Measurements from ENCODE around the gene DOK7.
A peak's percentile ranks its signal among the peaks of the same experiment; 100 is the strongest.

The DOK7 gene

GRCh38 chr4:3476936-3477749 lies 14.0 kb downstream of the DOK7 start:
- DNase-seq: no peak

- DNase-seq: no peak
Observed at GRCh38 chr4:3477750-3478430, 14.8 kb downstream of the DOK7 start.

- DNase-seq: no peak
Observed at GRCh38 chr4:3478446-3479357, 15.6 kb downstream of the DOK7 start.

GRCh38 chr4:3479358-3480101 lies 16.4 kb downstream of the DOK7 start:
- no peak for DNase-seq

GRCh38 chr4:3480528-3481112 lies 17.5 kb downstream of the DOK7 start:
- DNase-seq: peak; percentile 42

GRCh38 chr4:3481113-3481531 lies 18.0 kb downstream of the DOK7 start:
- no peak for DNase-seq

GRCh38 chr4:3481783-3482393 lies 18.8 kb downstream of the DOK7 start:
- no peak for DNase-seq

- DNase-seq: no peak
Observed at GRCh38 chr4:3482707-3483106, 19.6 kb downstream of the DOK7 start.

GRCh38 chr4:3483471-3483921 lies 20.4 kb downstream of the DOK7 start:
- no peak for DNase-seq

- no peak for DNase-seq
Observed at GRCh38 chr4:3484057-3484973, 21.2 kb downstream of the DOK7 start.

- DNase-seq: no peak
Observed at GRCh38 chr4:3485011-3485791, 22.1 kb downstream of the DOK7 start.

- DNase-seq: no peak
Observed at GRCh38 chr4:3485886-3486540, 22.9 kb downstream of the DOK7 start.

- DNase-seq: no peak
Observed at GRCh38 chr4:3486541-3487540, 23.7 kb downstream of the DOK7 start.

- DNase-seq: no peak
Observed at GRCh38 chr4:3487861-3488260, 24.8 kb downstream of the DOK7 start.

- DNase-seq: no peak
Observed at GRCh38 chr4:3488820-3489219, 25.7 kb downstream of the DOK7 start.

- no peak for DNase-seq
Observed at GRCh38 chr4:3489451-3489962, 26.4 kb downstream of the DOK7 start.

- DNase-seq: no peak
Observed at GRCh38 chr4:3491681-3492405, 28.7 kb downstream of the DOK7 start.
